GM08714 (cell line): ENCODE measurements around the gene RBM48.
"Not testable (repeated sequence)": the region's sequence is repeated elsewhere in the genome, so short reads cannot be mapped to it uniquely, and the experiment has no call there.

ENCODE experiments used
- H3K4me3 ChIP-seq: fragments of 200-500 bp; sonication (Bioruptor generic); 2 replicates; pipeline ENCODE4 v1.5.1; 2014; ENCODE audit warnings: mild to moderate bottlenecking, low read length, inconsistent platforms
- ZNF274 ChIP-seq: IDR thresholded peaks from 2 replicates; pipeline ENCODE4 v1.6.1; 2012; ENCODE audit warnings: mild to moderate bottlenecking, low read depth, low read length

Gene RBM48

DNA sequence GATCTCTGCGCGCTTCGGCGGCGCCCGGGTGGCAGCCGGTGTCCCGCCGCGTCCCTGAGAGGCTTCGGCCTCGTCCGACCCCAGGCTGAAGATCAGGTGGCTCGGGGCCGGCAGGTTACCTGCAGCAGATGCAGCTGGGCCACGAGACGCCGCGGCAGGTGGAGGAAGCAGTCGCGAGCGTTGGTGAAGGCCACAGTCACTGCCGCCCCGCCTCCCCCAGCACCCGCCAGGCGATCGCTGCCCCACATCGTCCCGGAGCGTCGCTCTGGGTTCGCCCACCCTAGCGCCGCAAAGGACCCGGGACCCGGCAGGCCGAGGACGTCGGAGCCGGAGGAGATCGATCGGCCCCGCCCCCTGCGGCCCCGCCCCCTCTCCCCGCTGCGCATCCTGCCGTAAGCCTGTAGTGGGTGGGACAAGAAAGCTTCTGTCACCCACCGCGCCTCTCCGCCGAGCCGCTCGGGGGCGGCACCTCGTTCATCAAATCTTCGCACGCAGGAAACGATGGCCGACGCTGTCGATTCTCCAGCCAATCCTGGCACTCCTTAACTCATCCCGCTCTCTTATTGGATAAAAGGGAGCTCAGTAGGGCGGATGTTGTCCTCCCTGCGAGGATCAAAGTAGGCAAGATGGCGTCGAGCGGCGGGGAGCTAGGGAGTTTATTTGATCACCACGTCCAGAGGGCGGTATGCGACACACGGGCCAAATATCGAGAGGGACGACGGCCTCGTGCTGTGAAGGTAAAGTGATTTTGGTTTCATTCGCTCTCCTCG is at the start of gene RBM48, which contains the start of gene PEX1:
TSS of gene RBM48 (plus strand) at position 608 of the 770 bp plus-strand sequence. CDS start at position 627, 19 bp downstream.
TSS of gene PEX1 (minus strand) at position 333 of the 770 bp plus-strand sequence. CDS start at position 248, 85 bp downstream.
- H3K4me3 ChIP-seq: peak within 1 kb of the TSS; percentile 99
- TF ChIP-seq ZNF274: no peak

DNA sequence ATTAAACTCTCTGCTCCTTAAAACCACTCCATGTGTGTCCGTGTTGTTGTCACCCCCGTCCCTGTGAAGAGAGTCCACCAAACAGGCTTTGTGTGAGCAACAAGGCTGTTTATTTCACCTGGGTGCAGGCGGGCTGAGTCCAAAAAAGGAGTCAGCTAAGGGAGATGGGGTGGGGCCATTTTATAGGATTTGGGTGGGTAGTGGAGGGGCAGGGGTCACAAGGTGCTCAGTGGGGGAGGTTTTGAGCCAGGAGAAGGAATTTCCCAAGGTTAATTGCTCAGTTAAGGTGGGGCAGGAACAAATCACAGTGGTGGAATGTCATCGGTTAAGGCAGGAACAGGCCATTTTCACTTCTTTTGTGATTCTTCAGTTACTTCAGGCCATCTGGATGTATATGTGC is 49.4 kb upstream of the RBM48 start:
- not testable (repeated sequence) for H3K4me3 ChIP-seq

- H3K4me3 ChIP-seq: not testable (repeated sequence)
Measured at GRCh38 chr7:92483624-92484023, 45.0 kb upstream of the RBM48 start.

DNA sequence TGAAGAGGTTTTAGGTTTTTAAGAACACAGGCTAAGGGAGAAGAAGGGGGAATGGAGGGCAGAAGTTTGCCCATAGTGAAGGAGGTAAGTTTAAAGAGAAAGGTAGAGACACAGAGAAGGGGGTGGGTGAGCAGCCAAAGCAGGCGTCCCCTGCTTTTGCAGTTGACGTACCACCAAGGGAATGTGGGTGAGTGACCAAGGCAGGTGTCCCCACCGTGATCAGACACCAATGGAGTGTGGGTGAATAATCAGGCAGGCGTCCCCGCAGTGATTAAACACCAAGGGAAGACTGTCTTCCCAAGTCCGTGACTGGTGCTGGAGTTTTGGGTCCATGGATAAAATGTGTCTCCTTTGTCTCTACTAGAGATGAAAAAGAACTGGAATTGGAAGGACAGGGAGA is 44.4 kb upstream of the RBM48 start:
- not testable (repeated sequence) for H3K4me3 ChIP-seq

DNA sequence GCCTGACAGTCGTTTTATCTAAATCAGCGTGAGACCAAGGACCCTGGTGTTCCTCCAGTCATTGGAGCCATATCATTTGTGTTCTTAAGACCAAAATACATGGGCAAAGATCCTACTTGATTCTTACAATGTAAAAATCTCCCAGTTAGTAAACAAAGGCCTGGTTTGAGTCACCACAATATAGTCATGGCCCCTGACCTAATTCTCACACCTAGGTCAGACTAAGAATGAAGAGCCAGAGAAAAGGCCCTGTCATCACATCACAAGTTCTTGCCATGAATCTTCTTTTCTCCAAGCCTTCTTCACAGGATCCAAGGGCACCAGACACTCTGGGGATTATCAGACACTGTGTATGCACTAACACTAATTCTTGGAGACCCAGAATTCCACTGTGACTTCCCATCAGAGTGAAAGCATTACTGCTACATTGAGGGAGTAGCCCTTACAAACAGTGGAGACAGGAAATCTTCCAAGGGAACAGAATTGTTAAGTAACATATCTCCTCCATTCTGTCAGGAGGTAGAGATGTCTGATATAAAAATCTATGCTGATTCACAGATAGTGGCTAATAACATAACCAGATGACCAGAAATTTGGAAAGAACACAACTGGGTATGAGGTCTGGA is 43.2 kb upstream of the RBM48 start:
- no peak overlapping the region for H3K4me3 ChIP-seq
- TF ChIP-seq ZNF274: no peak

GRCh38 chr7:92485974-92486373 is 42.6 kb upstream of the RBM48 start:
- TF ChIP-seq ZNF274: no peak
- H3K4me3 ChIP-seq: no peak overlapping the region

GRCh38 chr7:92487804-92488203 is 40.8 kb upstream of the RBM48 start:
- TF ChIP-seq ZNF274: no peak
- H3K4me3 ChIP-seq: no peak overlapping the region

DNA sequence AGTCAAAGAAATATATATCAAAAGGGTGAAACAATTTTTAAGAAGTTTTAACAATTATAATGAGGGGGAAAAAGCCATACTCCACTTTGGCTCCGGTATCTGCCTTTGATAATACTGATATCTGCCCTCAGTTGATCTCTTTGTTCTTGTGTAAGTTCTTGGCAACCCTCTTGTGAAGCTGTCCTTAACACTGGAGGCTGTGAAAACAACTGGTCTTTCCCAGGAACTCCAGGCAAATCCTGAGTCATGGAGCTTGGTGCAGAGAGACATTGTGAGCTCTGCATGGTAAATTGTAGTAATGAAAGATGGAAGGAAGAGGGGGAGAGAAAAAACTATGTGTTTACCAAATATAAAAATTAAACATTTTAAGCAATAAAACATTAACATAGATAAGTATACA is 39.0 kb upstream of the RBM48 start:
- H3K4me3 ChIP-seq: no peak overlapping the region
- TF ChIP-seq ZNF274: no peak

GRCh38 chr7:92496876-92497275 is 31.7 kb upstream of the RBM48 start:
- no peak for TF ChIP-seq ZNF274
- H3K4me3 ChIP-seq: no peak overlapping the region

DNA sequence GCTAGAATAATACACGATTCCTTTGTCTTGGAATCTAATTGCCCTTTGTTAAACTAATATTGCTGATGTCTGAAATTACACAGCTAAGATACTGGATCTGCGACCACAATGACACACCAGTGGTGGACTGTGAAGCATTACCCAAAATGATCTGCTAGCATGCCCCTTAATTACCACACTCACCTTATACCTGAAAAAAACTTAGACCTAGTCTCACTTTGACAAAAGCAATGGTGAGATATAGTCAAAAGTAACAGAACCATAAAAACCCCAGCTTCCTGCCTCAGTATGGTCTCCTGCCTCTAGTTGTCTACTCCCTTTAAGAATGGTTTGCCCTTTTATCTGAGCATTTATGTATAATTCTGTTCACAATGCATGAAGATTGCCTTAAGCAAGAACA is 30.0 kb upstream of the RBM48 start:
- no peak overlapping the region for H3K4me3 ChIP-seq
- TF ChIP-seq ZNF274: no peak

GRCh38 chr7:92503767-92504166 is 24.8 kb upstream of the RBM48 start:
- TF ChIP-seq ZNF274: no peak
- no peak overlapping the region for H3K4me3 ChIP-seq

DNA sequence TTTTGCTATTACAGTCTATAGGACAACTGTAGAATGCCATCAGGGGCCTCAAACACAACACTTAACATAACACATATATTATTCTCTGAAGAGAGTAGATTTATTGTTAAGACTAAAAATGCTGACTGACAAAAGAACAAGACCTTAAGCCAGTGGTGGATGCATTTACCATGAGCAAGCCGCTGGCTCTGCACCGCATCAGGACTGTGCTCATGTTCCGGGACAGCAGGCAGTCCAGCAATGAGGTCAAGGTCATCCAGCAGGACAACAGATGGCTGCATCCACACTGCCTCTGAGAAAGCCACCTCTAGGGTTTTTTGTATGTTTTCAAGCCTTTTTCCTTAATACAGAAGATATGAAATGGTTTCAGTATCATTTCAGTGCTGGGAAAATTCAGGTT is 24.0 kb upstream of the RBM48 start:
- H3K4me3 ChIP-seq: no peak overlapping the region
- TF ChIP-seq ZNF274: no peak

DNA sequence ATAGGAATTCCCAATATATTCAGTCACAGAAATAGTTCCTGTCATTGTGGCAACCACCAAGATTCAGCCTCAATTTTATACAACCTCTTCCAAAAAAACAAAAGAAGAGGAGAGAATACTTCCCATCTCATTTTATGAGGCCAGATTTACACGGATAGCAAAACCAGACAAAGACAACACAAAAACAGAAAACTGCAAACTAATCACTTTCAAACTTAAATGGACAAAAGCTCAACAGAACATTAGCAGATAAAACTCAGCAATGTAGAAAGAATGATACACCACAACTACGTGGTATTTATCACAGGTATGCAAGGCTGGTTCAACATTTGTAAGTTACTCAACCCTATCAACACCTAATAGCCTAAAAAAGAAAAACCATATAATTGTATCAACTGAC is 22.2 kb upstream of the RBM48 start:
- TF ChIP-seq ZNF274: no peak
- no peak overlapping the region for H3K4me3 ChIP-seq

- no peak overlapping the region for H3K4me3 ChIP-seq
- no peak for TF ChIP-seq ZNF274
Measured at GRCh38 chr7:92508946-92509345, 19.6 kb upstream of the RBM48 start.

DNA sequence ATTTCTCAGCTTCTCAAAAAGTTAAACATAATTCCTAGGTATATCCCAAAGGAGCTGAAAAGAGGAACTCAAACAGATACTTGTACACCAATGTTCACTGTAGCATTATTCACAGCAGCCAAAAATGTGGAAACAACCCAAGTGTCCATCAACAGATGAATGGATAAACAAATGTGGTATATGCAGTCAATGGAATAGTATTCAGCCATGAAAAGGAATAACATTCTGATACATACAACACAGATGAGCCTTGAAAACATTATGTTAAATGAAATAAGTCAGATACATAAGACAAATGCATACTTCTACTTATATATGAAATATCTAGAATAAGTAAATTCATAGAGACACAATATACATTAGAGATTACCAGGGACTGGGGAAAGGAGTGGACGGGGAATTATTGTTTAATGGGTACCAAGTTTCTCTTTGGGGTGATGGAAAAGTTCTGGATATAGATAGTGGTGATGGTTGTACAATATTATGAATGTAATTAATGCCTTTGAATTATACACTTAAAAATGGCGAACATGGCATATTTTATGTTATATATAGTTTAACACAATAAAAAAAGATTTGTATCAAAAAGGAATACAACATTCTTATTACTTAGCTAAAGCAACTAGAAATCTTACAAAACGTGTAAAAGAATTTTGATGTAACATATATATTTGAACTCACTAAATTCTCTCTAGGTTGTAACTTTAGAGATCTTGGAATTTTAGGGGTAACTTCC is 15.3 kb upstream of the RBM48 start:
- H3K4me3 ChIP-seq: no peak overlapping the region
- no peak for TF ChIP-seq ZNF274
